ENCODE data around the gene SEPTIN11. TPM values are rescaled to one million over a fixed set of nuclear protein-coding genes. Genes with fewer than 3 reads are reported as not detected.

Gene SEPTIN11
- total RNA-seq, 1 donor from 2014 or later: 80.4 TPM

GRCh38 chr4:76987685-76988084 is 38.1 kb downstream of the SEPTIN11 start:
- Mint-ChIP-seq H3K4me1 (ENCODE audit: low read depth) (peaks cover 37% of the 10 kb centered on the region), H3K27me3 (no peaks in the 10 kb centered on the region), H3K27ac (peak overlapping the region; percentile 73), H3K36me3 (ENCODE audit: insufficient read depth) (peaks cover 6% of the 10 kb centered on the region), H3K9me3 (ENCODE audit: low read depth) (peaks cover 7% of the 10 kb centered on the region), H3K4me3 (ENCODE audit: low read depth) (no peak overlapping the region)
- no peak for TF ChIP-seq CTCF (IDR thresholded peaks at IDR 0.05; ENCODE audit: unreplicated experiment)
- DNase-seq (ENCODE audit: low spot score, unreplicated experiment): no peak

GRCh38 chr4:76989391-76990061 is 40.0 kb downstream of the SEPTIN11 start:
- Mint-ChIP-seq H3K36me3 (ENCODE audit: insufficient read depth) (peaks cover 6% of the 10 kb centered on the region), H3K27ac (no peak overlapping the region), H3K4me3 (ENCODE audit: low read depth) (no peak overlapping the region), H3K4me1 (ENCODE audit: low read depth) (peaks cover 31% of the 10 kb centered on the region), H3K9me3 (ENCODE audit: low read depth) (peaks cover 7% of the 10 kb centered on the region), H3K27me3 (no peaks in the 10 kb centered on the region)
- no peak for DNase-seq (ENCODE audit: low spot score, unreplicated experiment)
- no peak for TF ChIP-seq CTCF (IDR thresholded peaks at IDR 0.05; ENCODE audit: unreplicated experiment)

- Mint-ChIP-seq H3K27me3 (no peaks in the 10 kb centered on the region), H3K4me3 (ENCODE audit: low read depth) (no peak overlapping the region), H3K4me1 (ENCODE audit: low read depth) (peaks cover 21% of the 10 kb centered on the region), H3K36me3 (ENCODE audit: insufficient read depth) (peaks cover 6% of the 10 kb centered on the region), H3K9me3 (ENCODE audit: low read depth) (peaks cover 7% of the 10 kb centered on the region), H3K27ac (no peak overlapping the region)
- no peak for TF ChIP-seq CTCF (IDR thresholded peaks at IDR 0.05; ENCODE audit: unreplicated experiment)
- no peak for DNase-seq (ENCODE audit: low spot score, unreplicated experiment)
Measured at GRCh38 chr4:76990288-76991080, 40.9 kb downstream of the SEPTIN11 start.

GRCh38 chr4:76991161-76991660 is 41.7 kb downstream of the SEPTIN11 start:
- TF ChIP-seq CTCF (IDR thresholded peaks at IDR 0.05; ENCODE audit: unreplicated experiment): no peak
- Mint-ChIP-seq H3K27ac (no peak overlapping the region), H3K9me3 (ENCODE audit: low read depth) (peaks cover 7% of the 10 kb centered on the region), H3K36me3 (ENCODE audit: insufficient read depth) (peaks cover 12% of the 10 kb centered on the region), H3K4me3 (ENCODE audit: low read depth) (no peak overlapping the region), H3K4me1 (ENCODE audit: low read depth) (peaks cover 14% of the 10 kb centered on the region), H3K27me3 (no peaks in the 10 kb centered on the region)
- DNase-seq (ENCODE audit: low spot score, unreplicated experiment): no peak

- no peak for DNase-seq (ENCODE audit: low spot score, unreplicated experiment)
- no peak for TF ChIP-seq CTCF (IDR thresholded peaks at IDR 0.05; ENCODE audit: unreplicated experiment)
- H3K27me3 Mint-ChIP-seq: no peaks in the 10 kb centered on the region
- no peak overlapping the region for H3K27ac Mint-ChIP-seq
- peaks cover 7% of the 10 kb centered on the region for H3K9me3 Mint-ChIP-seq (ENCODE audit: low read depth)
- peaks cover 29% of the 10 kb centered on the region for H3K36me3 Mint-ChIP-seq (ENCODE audit: insufficient read depth)
- no peak overlapping the region for H3K4me3 Mint-ChIP-seq (ENCODE audit: low read depth)
- no peaks in the 10 kb centered on the region for H3K4me1 Mint-ChIP-seq (ENCODE audit: low read depth)
Measured at GRCh38 chr4:76993787-76994641, 44.5 kb downstream of the SEPTIN11 start.

Data from progenitor cell of endocrine pancreas (in vitro differentiated cells).